Spleen (tissue), 11 donors: ENCODE measurements around the gene AGXT2. TPM values are rescaled to one million over a fixed set of nuclear protein-coding genes. Genes with fewer than 3 reads are reported as not detected.

Experiments
- DNase-seq: peaks from one replicate; pipeline ENCODE4 v3.0.0-alpha.2; 2020
- H3K27ac ChIP-seq, 8 donors: fragments of 200-600 bp; sonication (generic) in 7 of 8; 1 replicate in 4 of 8; 2 replicates in 4 of 8; pipeline versions ENCODE4 v1.5.0 to v1.8.0; 2016 to 2021; ENCODE audit warnings: inconsistent platforms in 4 of 8, mild to moderate bottlenecking in 4 of 8, moderate library complexity in 1 of 8
- H3K27me3 ChIP-seq, 7 donors: fragments of 200-600 bp; sonication (generic) in 6 of 7; replicated peaks in 1 of 7; 1 replicate in 4 of 7; 2 replicates in 3 of 7; pipeline versions ENCODE4 v1.5.0 to v1.8.0; 2016 to 2021; ENCODE audit warnings: inconsistent platforms in 3 of 7, mild to moderate bottlenecking in 1 of 7
- H3K36me3 ChIP-seq, 6 donors: fragments of 200-600 bp; sonication (generic) in 5 of 6; 1 replicate in 4 of 6; 2 replicates in 2 of 6; pipeline versions ENCODE4 v1.5.0 to v1.8.0; 2016 to 2021; ENCODE audit warnings: inconsistent platforms in 2 of 6
- H3K4me1 ChIP-seq, 6 donors: fragments of 200-600 bp; sonication (generic) in 5 of 6; 1 replicate in 3 of 6; 2 replicates in 3 of 6; pipeline versions ENCODE4 v1.5.0 to v1.8.0; 2016 to 2021; ENCODE audit warnings: inconsistent platforms in 3 of 6
- H3K4me3 ChIP-seq, 8 donors: fragments of 200-600 bp; sonication (generic) in 7 of 8; 1 replicate in 4 of 8; 2 replicates in 4 of 8; pipeline versions ENCODE4 v1.5.0 to v1.8.0; 2016 to 2021; ENCODE audit warnings: inconsistent platforms in 4 of 8, mild to moderate bottlenecking in 4 of 8, moderate library complexity in 2 of 8
- H3K9me3 ChIP-seq, 8 donors: fragments of 200-600 bp; sonication (generic) in 7 of 8; 1 replicate in 4 of 8; 2 replicates in 4 of 8; pipeline versions ENCODE4 v1.5.0 to v1.8.0; 2016 to 2021; ENCODE audit warnings: inconsistent platforms in 4 of 8
- CTCF ChIP-seq, 11 experiments: fragments of 200-600 bp in 7 of 11; fragments of 450-650 bp in 4 of 11; sonication (generic) in 4 of 11; IDR thresholded peaks in 8 of 11; conservative IDR thresholded peaks in 3 of 11; 1 replicate in 7 of 11; 2 replicates in 4 of 11; pipeline versions ENCODE4 v1.4.0 to v1.8.0; 2016 to 2021; ENCODE audit warnings: antibody characterized with exemption in 11 of 11, inconsistent platforms in 4 of 11, mild to moderate bottlenecking in 1 of 11
- POLR2A ChIP-seq, 3 donors: fragments of 450-650 bp; IDR thresholded peaks; one replicate each; pipeline ENCODE4 v1.5.1; 2017; ENCODE audit warnings: antibody characterized with exemption in 3 of 3, mild to moderate bottlenecking in 1 of 3
- POLR2AphosphoS5 ChIP-seq, 3 donors: sonication (generic); formaldehyde crosslinking; IDR thresholded peaks; one replicate each; pipeline ENCODE4 v1.5.1; 2017; ENCODE audit warnings: antibody characterized with exemption in 3 of 3
- WGBS, 5 donors: extraction: QIAGEN DNeasy Blood & Tissue Kit in 3 of 5; methylation state at CpG; one replicate each; pipeline versions ENCODE4 v1.1.5 to v1.1.7; 2013 to 2018; 5-methylcytosine and 5-hydroxymethylcytosine counted together
- intact Hi-C: fragments of 100-400 bp; cut with DNase I; formaldehyde crosslinking; loops from one replicate; pipeline ENCODE4 v1.15.0; 2023; ENCODE audit warnings: low total_unique reads
- polyA plus RNA-seq, 3 donors: library from polyadenylated mRNA; stranded (reverse); fragments of 200-250 nt; gene quantifications; one replicate each; pipeline ENCODE4 v1.2.1, GENCODE V29; 2013
- total RNA-seq, 7 donors: library from RNA; depleted of rRNA in 3 of 7; stranded (reverse); fragments of >200 nt in 3 of 7; fragmentation: NEBNext Ultra II Directional in 4 of 7; extraction: Animal tissue kit (Norgen Biotek cat#: 25700) in 4 of 7; gene quantifications; one replicate each; pipeline versions ENCODE4 v1.1.0 to v1.2.1, GENCODE V29; 2016 to 2021
- donor health status: healthy with polysubstance abuse.
- donor health status: DM: no; HTN: no; CAD: no; lungs with moderate emphysema.
- donor health status: DM: no; HTN: no; CAD: no.
- donor health status: Bipolar disorder and iron deficiency.
- donor health status: healthy.
- donor health status: DM: no; HTN: no; CAD: no.
- donor health status: DM: yes; HTN: yes; CAD: no.

AGXT2 gene
- total and polyA plus RNA-seq, 10 donors = not detected

DNA sequence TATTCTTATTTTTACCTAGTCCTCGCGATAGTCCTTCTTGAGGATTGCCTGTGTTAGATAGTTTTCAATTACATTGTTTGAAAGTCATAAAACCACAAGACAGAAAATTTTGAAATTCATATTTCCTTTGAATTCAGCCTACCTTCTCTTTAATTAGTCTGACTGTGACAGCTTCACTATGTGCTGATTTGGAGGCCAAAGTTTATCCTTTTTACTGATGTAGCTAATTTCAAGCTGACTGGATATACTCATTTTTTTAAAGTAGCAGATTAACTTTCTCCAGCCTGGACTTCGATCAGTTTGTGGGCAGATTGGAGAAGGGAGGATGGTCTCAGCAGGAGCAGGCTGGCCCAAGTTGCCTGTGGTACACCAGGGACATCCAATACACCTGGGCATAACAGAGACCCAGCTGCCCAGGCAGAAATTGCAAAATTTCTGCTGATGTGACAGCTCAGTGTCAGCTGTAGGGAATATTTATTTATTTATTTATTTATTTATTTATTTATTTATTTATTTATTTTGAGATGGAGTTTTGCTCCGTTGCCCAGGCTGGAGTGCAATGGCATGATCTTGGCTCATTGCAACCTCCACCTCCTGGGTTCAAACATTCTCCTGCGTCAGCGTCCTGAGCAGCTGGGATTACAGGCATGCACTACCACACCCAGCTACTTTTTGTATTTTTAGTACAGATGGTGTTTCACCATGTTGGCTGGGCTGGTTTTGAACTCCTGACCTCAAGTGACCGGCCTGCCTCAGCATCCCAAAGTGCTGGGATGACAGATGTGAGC is 24.2 kb downstream of the AGXT2 start:
- no peak for DNase-seq
- H3K9me3 ChIP-seq = peaks cover 0 to 4% (median 0%) of the 10 kb centered on the region in 8 donors
- H3K4me1 ChIP-seq = no peaks in the 10 kb centered on the region
- no peaks in the 10 kb centered on the region for H3K36me3 ChIP-seq
- intact Hi-C loops = no loop called here
- H3K27ac ChIP-seq = no peak overlapping the region
- 78 to 91% (median 90%) methylated on average over 7 of the region's 7 CpGs for WGBS, 5 donors
- TF ChIP-seq POLR2AphosphoS5 (IDR thresholded peaks at IDR 0.05) = no peak
- TF ChIP-seq POLR2A (IDR thresholded peaks at IDR 0.05) = no peak
- TF ChIP-seq CTCF (IDR thresholded peaks at IDR 0.05 in 8 of 11, conservative IDR thresholded peaks at IDR 0.05 in 3 of 11) = no peak
- H3K27me3 ChIP-seq = no peaks in the 10 kb centered on the region
- no peak overlapping the region for H3K4me3 ChIP-seq

DNA sequence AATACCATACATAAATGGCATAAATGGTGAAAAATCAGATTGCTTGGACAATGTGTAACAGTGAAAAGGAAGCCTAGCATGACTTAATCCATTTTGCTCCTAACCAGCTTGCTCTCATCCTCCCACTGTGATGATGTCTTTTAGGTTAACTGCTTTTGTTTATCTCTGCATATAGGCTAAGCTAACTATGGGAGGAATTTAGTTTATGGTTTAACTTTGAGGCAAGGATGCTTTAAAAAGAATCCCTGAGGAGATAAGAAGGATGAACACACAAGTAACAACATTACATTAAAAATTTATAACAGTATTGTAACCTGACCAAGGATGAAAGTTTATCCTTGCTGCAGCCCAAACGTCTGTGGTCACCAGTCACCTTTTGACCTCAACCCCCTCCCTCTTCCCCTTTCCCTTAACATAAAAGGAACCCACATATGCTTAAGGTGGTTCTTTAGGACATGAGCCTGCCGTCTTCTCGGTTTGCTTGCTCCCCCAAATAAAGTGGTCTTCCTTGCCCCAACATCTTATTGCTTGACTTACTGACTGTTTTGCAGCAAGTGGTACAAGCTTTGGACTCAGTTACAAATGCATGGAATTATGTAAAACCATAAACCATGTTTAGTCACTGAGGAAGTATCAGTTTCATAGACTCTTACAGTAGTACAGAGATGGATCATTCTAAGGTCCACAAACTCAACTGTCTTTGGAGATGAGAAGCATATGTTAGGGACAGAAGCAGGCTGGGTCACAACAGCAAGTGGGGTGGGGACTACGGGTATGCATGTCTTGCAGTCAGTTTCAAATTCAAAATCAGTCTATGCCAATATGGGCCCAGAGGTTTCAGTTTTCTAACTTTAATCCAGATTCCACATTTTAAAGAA is 31.3 kb downstream of the AGXT2 start:
- H3K27me3 ChIP-seq = peaks cover 0 to 7% (median 0%) of the 10 kb centered on the region in 7 donors
- no peaks in the 10 kb centered on the region for H3K4me1 ChIP-seq
- no peaks in the 10 kb centered on the region for H3K36me3 ChIP-seq
- intact Hi-C loops = no loop called here
- H3K27ac ChIP-seq = no peak overlapping the region
- H3K9me3 ChIP-seq = peaks cover 0 to 4% (median 0%) of the 10 kb centered on the region in 8 donors
- DNase-seq = no peak
- TF ChIP-seq POLR2AphosphoS5 (IDR thresholded peaks at IDR 0.05) = no peak
- no peak for TF ChIP-seq POLR2A (IDR thresholded peaks at IDR 0.05)
- no peak for TF ChIP-seq CTCF (IDR thresholded peaks at IDR 0.05 in 8 of 11, conservative IDR thresholded peaks at IDR 0.05 in 3 of 11)
- H3K4me3 ChIP-seq = no peak overlapping the region
- 37 to 47% (median 44%) methylated on average over 4 of the region's 4 CpGs for WGBS, 5 donors

GRCh38 chr5:35015063-35015462 is 32.7 kb downstream of the AGXT2 start:
- WGBS, 5 donors = 66 to 89% (median 81%) methylated on average over 4 of the region's 4 CpGs
- H3K27ac ChIP-seq = no peak overlapping the region
- H3K9me3 ChIP-seq = no peaks in the 10 kb centered on the region
- H3K4me3 ChIP-seq = no peak overlapping the region
- H3K4me1 ChIP-seq = no peaks in the 10 kb centered on the region
- no peak for TF ChIP-seq CTCF (IDR thresholded peaks at IDR 0.05 in 8 of 11, conservative IDR thresholded peaks at IDR 0.05 in 3 of 11)
- intact Hi-C loops = no loop called here
- H3K36me3 ChIP-seq = no peaks in the 10 kb centered on the region
- peaks cover 0 to 7% (median 0%) of the 10 kb centered on the region in 7 donors for H3K27me3 ChIP-seq
- no peak for DNase-seq

GRCh38 chr5:35012796-35013195 is 35.0 kb downstream of the AGXT2 start:
- H3K4me1 ChIP-seq = no peaks in the 10 kb centered on the region
- WGBS, 5 donors = 86 to 92% (median 90%) methylated on average over 5 of the region's 5 CpGs
- H3K27ac ChIP-seq = no peak overlapping the region
- no peaks in the 10 kb centered on the region for H3K36me3 ChIP-seq
- no peak overlapping the region for H3K4me3 ChIP-seq
- intact Hi-C loops = no loop called here
- DNase-seq = no peak
- peaks cover 0 to 7% (median 0%) of the 10 kb centered on the region in 7 donors for H3K27me3 ChIP-seq
- TF ChIP-seq POLR2A (IDR thresholded peaks at IDR 0.05) (no peak), POLR2AphosphoS5 (IDR thresholded peaks at IDR 0.05) (no peak), CTCF (IDR thresholded peaks at IDR 0.05 in 8 of 11, conservative IDR thresholded peaks at IDR 0.05 in 3 of 11) (no peak)
- H3K9me3 ChIP-seq = no peaks in the 10 kb centered on the region
